K562 (cell line): Measurements from ENCODE around the gene PRKAG1. TPM values are rescaled to one million over a fixed set of nuclear protein-coding genes. Genes with fewer than 3 reads are reported as not detected.
A peak's percentile ranks its signal among the peaks of the same experiment; 100 is the strongest.

ENCODE experiments used
- BACH1 ChIP-seq: fragments of 200-800 bp; sonication (Bioruptor generic); IDR thresholded peaks from 2 replicates; pipeline ENCODE4 v1.6.1; 2016; ENCODE audit warnings: missing genetic modification characterization, missing compliant biosample characterization
- ELF2 ChIP-seq: fragments of 250-450 bp; sonication (Bioruptor Pico); IDR thresholded peaks from 2 replicates; pipeline ENCODE4 v1.5.0; 2021; ENCODE audit warnings: mild to moderate bottlenecking
- ETV6 ChIP-seq, 3 experiments: fragments of 150-350 bp in 1 of 3; sonication (generic) in 1 of 3; formaldehyde crosslinking in 1 of 3; IDR thresholded peaks; 2 replicates each; pipeline versions ENCODE4 v1.6.1 to v1.8.0; 2014 to 2022; ENCODE audit warnings: borderline replicate concordance in 2 of 3, low read depth in 2 of 3, antibody characterized with exemption in 1 of 3, low read length in 1 of 3, mild to moderate bottlenecking in 1 of 3, missing genetic modification reagents in 1 of 3
- FOXA3 ChIP-seq, 2 experiments: fragments of 450-650 bp in 1 of 2; sonication (generic) in 1 of 2; formaldehyde crosslinking; IDR thresholded peaks in 1 of 2; conservative IDR thresholded peaks in 1 of 2; 2 replicates each; pipeline versions ENCODE4 v1.4.0 to v1.8.0; 2020 to 2022; ENCODE audit warnings: mild to moderate bottlenecking in 2 of 2, missing genetic modification reagents in 1 of 2
- GTF2F1 ChIP-seq: IDR thresholded peaks from 2 replicates; pipeline ENCODE4 v1.6.1; 2011; ENCODE audit warnings: low read depth, low read length, improper control_type of control experiment
- HDAC2 ChIP-seq: fragments of 450-650 bp; IDR thresholded peaks from 2 replicates; pipeline ENCODE4 v1.6.1; 2016; ENCODE audit warnings: mild to moderate bottlenecking
- MYBL2 ChIP-seq, 2 experiments: fragments of 450-650 bp in 1 of 2; sonication (generic) in 1 of 2; formaldehyde crosslinking in 1 of 2; IDR thresholded peaks; 2 replicates each; pipeline versions ENCODE4 v1.6.1 to v1.8.1; 2017 to 2022; ENCODE audit warnings: borderline replicate concordance in 1 of 2, inconsistent platforms in 1 of 2, low read depth in 1 of 2, mild to moderate bottlenecking in 1 of 2, missing genetic modification reagents in 1 of 2, moderate library complexity in 1 of 2
- NCOA1 ChIP-seq: fragments of 450-650 bp; IDR thresholded peaks from 2 replicates; pipeline ENCODE4 v1.6.1; 2016; ENCODE audit warnings: low read depth
- NFRKB ChIP-seq: fragments of 450-650 bp; IDR thresholded peaks from 2 replicates; pipeline ENCODE4 v1.6.1; 2016; ENCODE audit warnings: low read depth
- RBM25 ChIP-seq: fragments of 200-400 bp; formaldehyde crosslinking; IDR thresholded peaks from 2 replicates; pipeline ENCODE4 v1.6.1; 2018; ENCODE audit warnings: low read length, low read depth, moderate library complexity; ENCODE audit not compliant: severe bottlenecking
- SIX5 ChIP-seq, 2 experiments: IDR thresholded peaks; 2 replicates each; pipeline ENCODE4 v1.6.1; 2011; ENCODE audit warnings: low read length in 2 of 2, borderline replicate concordance in 1 of 2, low read depth in 1 of 2, mild to moderate bottlenecking in 1 of 2, moderate library complexity in 1 of 2; ENCODE audit not compliant: insufficient read depth in 1 of 2
- ZNF23 ChIP-seq: fragments of 250-450 bp; sonication (Bioruptor Pico); IDR thresholded peaks from 2 replicates; pipeline ENCODE4 v1.4.0; 2020; ENCODE audit warnings: mild to moderate bottlenecking
- ZNF239 ChIP-seq: fragments of 250-450 bp; sonication (Bioruptor Pico); IDR thresholded peaks from 2 replicates; pipeline ENCODE4 v1.4.0; 2020; ENCODE audit warnings: mild to moderate bottlenecking
- ZNF311 ChIP-seq: fragments of 250-450 bp; sonication (Bioruptor Pico); IDR thresholded peaks from 2 replicates; pipeline ENCODE4 v1.4.0; 2020; ENCODE audit warnings: mild to moderate bottlenecking, moderate library complexity
- ZNF766 ChIP-seq: fragments of 200-800 bp; sonication (Bioruptor generic); conservative IDR thresholded peaks from 2 replicates; pipeline ENCODE4 v1.6.1; 2016; ENCODE audit warnings: missing genetic modification characterization, missing compliant biosample characterization
- polyA plus RNA-seq, 8 experiments: library from polyadenylated mRNA; depleted of rRNA in 4 of 8; stranded (reverse) in 5 of 8; unstranded in 3 of 8; fragments of >200 nt; fragmentation: Nextera tagmentation in 2 of 8; fragmentation: Illumina TruSeq in 1 of 8; extraction: Ambion mirVana in 2 of 8; extraction: Trizol in 1 of 8; gene quantifications; 2 replicates each; pipeline versions ENCODE4 v1.2.1 to v1.2.3, GENCODE V29; 2011 to 2014; ENCODE audit warnings: inconsistent platforms in 1 of 8, missing spikeins in 1 of 8
- total RNA-seq, 7 experiments: library from RNA; depleted of rRNA in 6 of 7; stranded (reverse); fragments of >200 nt in 6 of 7; fragmentation: Illumina TruSeq in 2 of 7; extraction: Trizol in 2 of 7; gene quantifications; 2 replicates each; pipeline versions ENCODE4 v1.2.1 to v1.2.3, GENCODE V29; 2011 to 2021; ENCODE audit warnings: low replicate concordance in 1 of 7
- TF ChIP-seq, protein P1 (sequence below): IDR thresholded peaks from 2 replicates; pipeline ENCODE4 v1.6.1; 2011; ENCODE audit warnings: borderline replicate concordance, low read depth, mild to moderate bottlenecking, moderate library complexity, low read length; ENCODE audit not compliant: insufficient read depth, poor library complexity, severe bottlenecking
- TF ChIP-seq, protein P2 (sequence below): fragments of 200-800 bp; sonication (Bioruptor generic); IDR thresholded peaks from 2 replicates; pipeline ENCODE4 v1.6.1; 2017; ENCODE audit warnings: missing genetic modification characterization, missing compliant biosample characterization
- TF ChIP-seq, protein P3 (sequence below): fragments of 250-450 bp; sonication (Bioruptor Pico); IDR thresholded peaks from 2 replicates; pipeline ENCODE4 v1.5.0; 2020; ENCODE audit warnings: mild to moderate bottlenecking
- TF ChIP-seq, protein P4 (sequence below): fragments of 250-450 bp; sonication (Bioruptor Pico); IDR thresholded peaks from 2 replicates; pipeline ENCODE4 v1.6.1; 2021; ENCODE audit warnings: mild to moderate bottlenecking

The PRKAG1 gene
- total and polyA plus RNA-seq, 9 of the 15 experiments (the other 6 are each of a cell fraction or from before 2014, with no cell fraction given) = 51.1 to 126 (median 79.1) TPM

DNA sequence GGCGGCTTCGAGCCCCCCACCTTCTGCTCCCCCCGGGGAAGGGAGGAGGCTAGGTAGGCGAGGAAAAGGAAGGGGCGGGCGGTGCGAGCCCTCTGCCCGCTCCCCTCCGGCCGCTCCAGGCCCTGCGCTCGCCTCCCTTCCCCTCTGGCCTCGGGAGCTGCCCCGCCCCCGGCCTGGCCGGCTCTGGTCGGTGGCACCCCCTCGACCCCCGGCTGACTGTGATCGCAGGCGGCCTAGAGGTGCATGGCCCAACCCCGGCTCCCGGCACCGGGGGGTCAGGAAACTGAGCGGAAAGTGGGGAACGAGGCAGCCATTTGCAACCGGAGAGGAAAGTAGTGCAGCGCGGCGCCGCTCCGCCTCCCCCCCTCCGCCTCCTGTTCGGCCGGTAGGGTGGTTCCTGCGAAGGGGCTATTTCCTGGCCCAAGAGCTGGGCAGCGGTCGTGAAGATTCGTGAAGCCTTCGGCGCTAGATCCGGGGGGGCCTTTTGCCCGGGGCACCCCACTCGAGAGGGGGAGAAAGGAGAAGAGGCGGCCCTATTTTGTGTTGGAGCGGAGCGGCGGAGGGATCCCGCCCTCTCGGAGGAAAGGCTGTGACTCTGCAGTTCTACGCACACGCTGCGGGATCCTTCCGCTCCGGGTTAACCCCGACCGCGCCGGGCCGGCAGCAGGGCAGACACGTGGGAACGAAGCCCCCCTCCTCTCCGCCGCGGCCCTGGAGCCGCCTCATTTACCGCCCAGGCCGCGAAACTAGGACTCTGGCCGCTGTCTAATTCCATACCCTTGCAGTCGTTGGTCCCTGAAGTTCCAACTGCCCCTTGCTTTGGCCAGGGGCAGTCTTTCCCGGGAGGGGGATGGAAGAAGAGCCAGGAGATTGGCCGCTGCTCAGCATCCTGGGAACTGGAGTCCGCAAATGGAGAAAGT lies 41.9 kb upstream of the PRKAG1 start, which contains the start of gene KMT2D (continued):
- TF ChIP-seq, protein P1, sequence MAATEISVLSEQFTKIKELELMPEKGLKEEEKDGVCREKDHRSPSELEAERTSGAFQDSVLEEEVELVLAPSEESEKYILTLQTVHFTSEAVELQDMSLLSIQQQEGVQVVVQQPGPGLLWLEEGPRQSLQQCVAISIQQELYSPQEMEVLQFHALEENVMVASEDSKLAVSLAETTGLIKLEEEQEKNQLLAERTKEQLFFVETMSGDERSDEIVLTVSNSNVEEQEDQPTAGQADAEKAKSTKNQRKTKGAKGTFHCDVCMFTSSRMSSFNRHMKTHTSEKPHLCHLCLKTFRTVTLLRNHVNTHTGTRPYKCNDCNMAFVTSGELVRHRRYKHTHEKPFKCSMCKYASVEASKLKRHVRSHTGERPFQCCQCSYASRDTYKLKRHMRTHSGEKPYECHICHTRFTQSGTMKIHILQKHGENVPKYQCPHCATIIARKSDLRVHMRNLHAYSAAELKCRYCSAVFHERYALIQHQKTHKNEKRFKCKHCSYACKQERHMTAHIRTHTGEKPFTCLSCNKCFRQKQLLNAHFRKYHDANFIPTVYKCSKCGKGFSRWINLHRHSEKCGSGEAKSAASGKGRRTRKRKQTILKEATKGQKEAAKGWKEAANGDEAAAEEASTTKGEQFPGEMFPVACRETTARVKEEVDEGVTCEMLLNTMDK = no peak
- TF ChIP-seq, protein P2, sequence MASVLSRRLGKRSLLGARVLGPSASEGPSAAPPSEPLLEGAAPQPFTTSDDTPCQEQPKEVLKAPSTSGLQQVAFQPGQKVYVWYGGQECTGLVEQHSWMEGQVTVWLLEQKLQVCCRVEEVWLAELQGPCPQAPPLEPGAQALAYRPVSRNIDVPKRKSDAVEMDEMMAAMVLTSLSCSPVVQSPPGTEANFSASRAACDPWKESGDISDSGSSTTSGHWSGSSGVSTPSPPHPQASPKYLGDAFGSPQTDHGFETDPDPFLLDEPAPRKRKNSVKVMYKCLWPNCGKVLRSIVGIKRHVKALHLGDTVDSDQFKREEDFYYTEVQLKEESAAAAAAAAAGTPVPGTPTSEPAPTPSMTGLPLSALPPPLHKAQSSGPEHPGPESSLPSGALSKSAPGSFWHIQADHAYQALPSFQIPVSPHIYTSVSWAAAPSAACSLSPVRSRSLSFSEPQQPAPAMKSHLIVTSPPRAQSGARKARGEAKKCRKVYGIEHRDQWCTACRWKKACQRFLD = peak; percentile 91; the same call in 1 of the 2 replicates
- no peak for TF ChIP-seq ZNF23 (CRISPR knock-in tag)
- TF ChIP-seq NCOA1 = peak; percentile 83
- peak; percentile 83; the same call in 1 of the 2 replicates for TF ChIP-seq GTF2F1
- TF ChIP-seq ZNF311 (CRISPR knock-in tag) = no peak
- TF ChIP-seq RBM25 = no peak
- TF ChIP-seq HDAC2 = peak; percentile 92
- TF ChIP-seq SIX5 (IDR thresholded peaks at IDR 0.05; ENCODE audit: borderline replicate concordance in 1 of 2, insufficient read depth in 1 of 2, low read depth in 1 of 2, low read length in 2 of 2) = no peak; a peak in 3 of 4 replicates
- TF ChIP-seq NFRKB = peak; percentile 100
- no peak for TF ChIP-seq MYBL2 (IDR thresholded peaks at IDR 0.05; ENCODE audit: low read depth)
- TF ChIP-seq MYBL2 (CRISPR knock-in tag; IDR thresholded peaks at IDR 0.05; ENCODE audit: borderline replicate concordance) = no peak
- TF ChIP-seq ELF2 (CRISPR knock-in tag) = peak; percentile 79; the same call in 1 of the 2 replicates
- no peak for TF ChIP-seq ZNF239 (CRISPR knock-in tag)
- 0 out of 4 replicates have a peak, but pooled peaks of 1 of the 2 experiments have one; percentile 54 for TF ChIP-seq ETV6 (IDR thresholded peaks at IDR 0.05; ENCODE audit: borderline replicate concordance in 1 of 2, low read depth in 2 of 2, low read length in 1 of 2)
- TF ChIP-seq ETV6 (CRISPR knock-in tag; IDR thresholded peaks at IDR 0.05; ENCODE audit: borderline replicate concordance) = no peak
- TF ChIP-seq, protein P3, sequence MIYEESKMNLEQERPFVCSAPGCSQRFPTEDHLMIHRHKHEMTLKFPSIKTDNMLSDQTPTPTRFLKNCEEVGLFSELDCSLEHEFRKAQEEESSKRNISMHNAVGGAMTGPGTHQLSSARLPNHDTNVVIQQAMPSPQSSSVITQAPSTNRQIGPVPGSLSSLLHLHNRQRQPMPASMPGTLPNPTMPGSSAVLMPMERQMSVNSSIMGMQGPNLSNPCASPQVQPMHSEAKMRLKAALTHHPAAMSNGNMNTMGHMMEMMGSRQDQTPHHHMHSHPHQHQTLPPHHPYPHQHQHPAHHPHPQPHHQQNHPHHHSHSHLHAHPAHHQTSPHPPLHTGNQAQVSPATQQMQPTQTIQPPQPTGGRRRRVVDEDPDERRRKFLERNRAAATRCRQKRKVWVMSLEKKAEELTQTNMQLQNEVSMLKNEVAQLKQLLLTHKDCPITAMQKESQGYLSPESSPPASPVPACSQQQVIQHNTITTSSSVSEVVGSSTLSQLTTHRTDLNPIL (CRISPR knock-in tag) = no peak
- TF ChIP-seq FOXA3 (CRISPR knock-in tag; conservative IDR thresholded peaks at IDR 0.05 in 1 of 2, IDR thresholded peaks at IDR 0.05 in 1 of 2) = peak in 1 of 2 experiments; percentile 22; a peak in 1 of 4 replicates
- TF ChIP-seq, protein P4, sequence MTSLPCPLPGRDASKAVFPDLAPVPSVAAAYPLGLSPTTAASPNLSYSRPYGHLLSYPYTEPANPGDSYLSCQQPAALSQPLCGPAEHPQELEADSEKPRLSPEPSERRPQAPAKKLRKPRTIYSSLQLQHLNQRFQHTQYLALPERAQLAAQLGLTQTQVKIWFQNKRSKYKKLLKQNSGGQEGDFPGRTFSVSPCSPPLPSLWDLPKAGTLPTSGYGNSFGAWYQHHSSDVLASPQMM (CRISPR knock-in tag) = no peak
- peak; percentile 73; the same call in 1 of the 2 replicates for TF ChIP-seq ZNF766 (CRISPR knock-in tag)
- TF ChIP-seq BACH1 (tag) = no peak
